GM21825 (cell line): ENCODE data around the gene IGLL1.
"Not testable (repeated sequence)": the region's sequence is repeated elsewhere in the genome, so short reads cannot be mapped to it uniquely, and the experiment has no call there.

Experiments
- ATAC-seq: cut with Tn5 transposase; IDR thresholded peaks from one replicate; pipeline ENCODE4 v1.9.1; 2021; ENCODE audit warnings: mild to moderate bottlenecking, moderate library complexity; ENCODE audit not compliant: unreplicated experiment

The IGLL1 gene

DNA sequence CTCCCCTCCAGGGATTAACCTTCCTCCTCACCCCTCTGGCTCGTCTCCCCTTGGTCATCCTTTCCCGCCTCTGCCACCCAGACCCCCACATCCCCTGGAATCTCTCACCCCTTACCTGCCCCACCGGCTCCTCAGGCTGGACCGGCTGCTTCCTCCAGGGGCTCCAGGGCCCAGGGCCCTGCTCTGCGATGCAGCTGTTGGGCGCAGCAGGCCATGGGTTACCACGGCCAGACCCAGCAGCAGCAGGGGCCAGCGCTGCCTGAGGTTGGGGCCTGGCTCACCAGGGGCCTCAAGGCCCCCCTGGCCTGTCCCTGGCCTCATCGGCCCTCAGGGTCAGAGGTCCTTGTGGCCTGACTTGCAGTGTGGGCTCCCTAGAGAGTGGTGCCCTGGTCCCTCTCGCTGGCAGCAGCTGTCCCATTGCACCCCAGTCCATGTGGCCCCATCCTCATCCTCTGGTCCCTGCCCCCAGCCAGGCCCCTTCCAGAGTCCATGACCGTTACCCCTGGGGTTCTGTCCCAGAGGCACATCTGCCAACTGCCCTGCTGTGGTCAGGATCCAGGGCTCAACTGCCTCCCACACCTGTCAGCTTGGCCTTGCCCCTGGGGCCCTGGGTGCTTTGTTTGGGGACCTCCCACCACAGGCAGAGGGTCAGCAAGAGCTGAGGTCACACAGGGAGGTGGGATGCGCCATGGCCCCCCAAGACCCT, at the start of gene IGLL1:
Gene IGLL1, minus strand, starts transcription at position 421 of the 706 bp plus-strand sequence. Its CDS starts 100 bp downstream, at position 321.
- no peak for ATAC-seq

DNA sequence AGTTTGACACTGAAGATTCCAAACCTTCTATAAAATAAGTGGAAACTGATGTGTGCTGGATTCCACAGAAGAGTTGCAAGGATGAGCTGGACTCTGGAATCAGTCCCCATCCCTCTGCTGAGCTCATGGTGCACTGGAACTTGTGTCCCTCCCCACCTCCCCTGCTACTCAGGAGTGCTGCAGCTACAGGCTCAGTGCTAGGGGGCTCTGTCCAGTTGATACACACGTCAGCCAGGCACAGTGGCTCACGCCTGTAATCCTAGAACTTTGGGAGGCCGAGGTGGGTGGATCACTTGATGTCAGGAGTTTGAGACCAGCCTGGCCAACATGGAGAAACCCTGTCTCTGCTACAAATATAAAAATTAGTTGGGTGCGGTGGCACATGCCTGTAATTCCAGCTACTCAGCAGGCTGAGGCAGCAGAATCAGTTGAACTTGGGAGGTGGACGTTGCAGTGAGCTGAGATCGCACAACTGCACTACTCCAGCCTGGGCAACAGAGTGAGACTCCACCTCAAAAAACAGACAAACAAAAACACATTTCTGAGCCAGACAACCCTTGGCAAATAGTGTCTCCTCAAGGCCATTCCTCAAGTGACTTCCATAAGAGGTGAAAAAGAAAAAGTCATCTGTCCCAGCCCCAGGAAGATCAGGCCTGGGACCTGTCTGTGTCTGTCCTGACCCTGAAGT, 48.1 kb upstream of the IGLL1 start:
- not testable (repeated sequence) for ATAC-seq

DNA sequence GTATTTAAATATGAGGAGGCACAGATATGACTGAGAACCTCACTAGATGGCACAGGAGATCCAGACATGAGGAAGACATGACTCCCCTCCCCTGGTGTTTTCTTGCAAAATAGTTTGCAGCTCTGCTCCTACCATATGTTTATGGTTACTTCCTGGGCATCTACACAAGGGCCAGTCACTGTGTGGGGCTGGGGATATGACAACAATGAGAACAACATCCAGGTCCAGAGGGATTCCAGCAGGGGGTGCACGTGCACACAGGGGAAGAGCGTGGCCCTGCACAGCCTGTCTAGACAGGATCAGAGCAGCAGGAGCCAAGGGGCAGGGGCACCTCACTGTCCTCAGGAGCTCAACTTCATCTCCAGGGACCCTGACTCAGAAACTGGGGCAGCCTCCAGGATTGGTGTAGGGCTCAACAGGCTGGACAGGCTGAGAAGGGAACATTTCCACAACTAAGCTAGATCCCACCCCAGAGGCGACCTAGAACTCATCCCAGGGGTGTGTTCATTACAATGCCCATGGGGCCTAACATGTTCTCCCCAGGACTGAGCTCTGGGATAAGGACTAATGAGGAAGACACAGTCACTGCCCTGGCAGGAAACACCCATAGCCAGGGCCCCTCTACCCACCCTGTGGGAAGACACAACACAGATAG, 47.4 kb upstream of the IGLL1 start:
- ATAC-seq, result not testable (repeated sequence)

DNA sequence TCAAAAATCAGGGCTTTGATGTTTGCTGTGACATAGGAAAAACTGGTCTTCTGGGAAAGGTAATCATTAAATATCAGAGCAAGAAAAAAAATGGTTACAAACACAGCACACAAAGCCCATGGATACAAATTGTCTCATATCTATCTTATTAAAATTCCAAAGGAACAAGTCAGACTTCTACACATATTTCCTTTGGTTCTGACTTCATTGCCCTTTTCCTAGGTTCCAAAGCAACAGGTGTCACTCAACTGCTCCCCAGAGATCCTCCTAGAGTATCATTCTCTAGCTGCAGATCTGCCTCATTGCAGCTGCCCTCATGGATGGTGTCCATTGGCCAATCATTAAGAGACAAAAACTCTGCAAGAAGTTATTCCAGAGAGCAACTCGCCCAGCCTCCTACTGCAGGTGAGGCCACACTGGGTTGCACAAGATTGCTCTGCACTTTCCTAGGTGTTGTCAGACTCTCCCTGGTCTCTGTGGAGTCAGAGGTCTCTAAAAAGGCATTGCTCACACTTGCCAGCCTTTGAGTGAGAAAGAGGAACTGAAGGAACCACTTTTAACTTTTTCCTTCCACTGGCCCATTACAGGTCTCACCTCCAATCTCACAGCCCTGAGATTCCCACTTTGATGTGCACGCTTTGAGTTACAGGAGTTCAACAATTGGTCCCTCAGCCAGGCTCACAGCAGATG, 46.3 kb upstream of the IGLL1 start:
- ATAC-seq, result no peak

DNA sequence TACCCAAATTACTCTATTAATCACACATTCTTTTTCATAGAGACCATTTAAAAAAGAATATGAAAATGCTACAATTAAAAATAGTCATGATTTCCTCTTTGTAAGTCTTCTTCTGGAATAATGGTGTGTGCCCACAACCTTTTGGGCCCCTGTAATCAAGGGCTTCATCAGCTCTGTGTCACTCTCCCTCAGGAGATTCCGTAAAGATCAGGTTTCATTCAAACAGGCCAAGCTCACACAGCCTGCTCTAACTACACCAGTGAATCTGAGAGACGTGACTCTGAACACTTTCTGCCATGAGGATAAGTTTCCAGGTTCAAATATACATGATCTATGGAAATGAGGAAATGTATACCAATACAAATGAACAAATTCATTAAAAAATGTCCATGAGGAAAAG, 42.5 kb upstream of the IGLL1 start:
- no peak for ATAC-seq

DNA sequence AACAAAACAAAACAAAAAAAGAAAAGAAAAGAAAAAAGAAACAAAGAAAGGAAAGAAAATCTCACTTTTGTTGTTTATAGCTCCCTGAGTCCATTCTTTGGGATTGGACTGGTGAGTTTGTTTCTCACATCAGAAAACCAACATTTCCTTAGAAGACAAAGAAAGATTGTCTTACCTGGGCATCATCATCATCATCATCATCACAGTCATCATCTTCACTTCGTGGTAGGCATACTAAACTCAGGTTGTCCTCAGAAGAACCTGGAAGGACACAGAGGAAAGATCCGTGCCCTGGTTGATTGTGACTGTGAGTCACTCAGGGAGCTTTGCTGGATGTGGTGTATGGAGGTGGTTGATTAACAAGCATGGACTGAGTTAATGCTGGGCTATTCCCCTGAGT, 41.8 kb upstream of the IGLL1 start:
- not testable (repeated sequence) for ATAC-seq

DNA sequence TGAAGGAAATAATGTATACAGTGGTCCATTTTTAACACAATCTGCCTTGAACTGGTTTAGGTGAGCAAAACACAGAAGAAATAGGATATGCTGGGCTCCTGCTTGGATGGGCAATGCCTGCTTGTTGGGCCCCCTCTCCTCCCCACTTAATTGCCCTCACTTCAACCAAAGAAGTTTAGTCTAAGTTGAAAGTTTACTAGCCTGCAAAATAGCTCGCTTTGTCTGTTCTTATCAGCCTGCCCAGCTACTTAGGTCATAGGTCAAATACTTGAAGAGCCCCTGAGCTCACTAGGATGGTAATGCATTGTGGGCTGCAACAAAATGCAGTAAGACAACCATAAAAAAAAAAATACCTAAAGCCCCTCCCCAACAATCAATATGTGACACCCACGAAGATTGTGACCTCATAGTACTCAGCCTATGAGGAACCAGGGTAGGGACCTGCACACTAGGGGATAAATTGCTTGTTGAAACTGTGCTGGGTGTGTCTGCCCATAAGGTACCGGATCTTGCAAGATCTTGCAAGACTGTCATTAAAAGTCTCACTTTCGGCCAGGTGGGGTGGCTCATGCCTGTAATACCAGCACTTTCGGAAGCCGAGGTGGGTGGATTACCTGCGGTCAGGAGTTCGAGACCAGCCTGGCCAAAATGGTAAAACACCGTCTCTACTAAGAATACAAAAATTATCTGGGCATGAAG, 41.1 kb upstream of the IGLL1 start:
- no peak for ATAC-seq

DNA sequence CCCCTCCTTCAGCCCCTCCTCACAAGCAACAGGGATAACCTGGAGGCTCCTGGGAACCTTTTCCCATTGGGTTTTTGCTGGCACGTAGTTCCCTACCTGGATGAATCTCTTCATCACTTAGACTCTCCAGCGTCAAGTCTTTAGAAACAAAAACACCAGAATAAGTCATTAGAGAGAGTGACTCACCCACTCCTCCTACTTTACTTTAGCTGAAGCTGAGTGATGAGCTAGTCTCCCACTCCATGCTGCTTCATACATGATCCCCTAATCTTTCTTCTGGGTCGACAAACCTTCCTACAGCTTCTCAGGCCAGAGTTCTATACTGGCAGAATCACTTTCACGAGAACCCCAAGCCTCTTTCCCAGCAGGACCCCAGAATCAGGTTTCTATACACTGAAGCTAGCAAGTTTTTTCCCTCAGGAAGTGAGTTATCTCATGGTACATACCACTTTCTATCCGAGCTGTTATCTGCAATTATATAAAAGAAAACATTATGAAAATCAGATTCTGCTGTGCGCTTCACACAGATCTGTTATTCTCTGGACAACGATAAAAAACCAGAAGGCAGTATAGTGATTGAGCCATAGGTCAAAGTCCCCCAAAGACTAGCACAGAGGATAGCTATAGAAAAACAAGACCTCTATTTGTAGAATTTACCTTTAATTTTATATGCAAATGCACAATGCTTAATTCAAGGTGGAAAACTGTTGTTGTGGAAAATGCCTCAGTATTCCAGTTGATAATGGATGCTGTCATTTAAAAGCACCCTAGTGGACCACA, 33.3 kb upstream of the IGLL1 start:
- ATAC-seq, result no peak

DNA sequence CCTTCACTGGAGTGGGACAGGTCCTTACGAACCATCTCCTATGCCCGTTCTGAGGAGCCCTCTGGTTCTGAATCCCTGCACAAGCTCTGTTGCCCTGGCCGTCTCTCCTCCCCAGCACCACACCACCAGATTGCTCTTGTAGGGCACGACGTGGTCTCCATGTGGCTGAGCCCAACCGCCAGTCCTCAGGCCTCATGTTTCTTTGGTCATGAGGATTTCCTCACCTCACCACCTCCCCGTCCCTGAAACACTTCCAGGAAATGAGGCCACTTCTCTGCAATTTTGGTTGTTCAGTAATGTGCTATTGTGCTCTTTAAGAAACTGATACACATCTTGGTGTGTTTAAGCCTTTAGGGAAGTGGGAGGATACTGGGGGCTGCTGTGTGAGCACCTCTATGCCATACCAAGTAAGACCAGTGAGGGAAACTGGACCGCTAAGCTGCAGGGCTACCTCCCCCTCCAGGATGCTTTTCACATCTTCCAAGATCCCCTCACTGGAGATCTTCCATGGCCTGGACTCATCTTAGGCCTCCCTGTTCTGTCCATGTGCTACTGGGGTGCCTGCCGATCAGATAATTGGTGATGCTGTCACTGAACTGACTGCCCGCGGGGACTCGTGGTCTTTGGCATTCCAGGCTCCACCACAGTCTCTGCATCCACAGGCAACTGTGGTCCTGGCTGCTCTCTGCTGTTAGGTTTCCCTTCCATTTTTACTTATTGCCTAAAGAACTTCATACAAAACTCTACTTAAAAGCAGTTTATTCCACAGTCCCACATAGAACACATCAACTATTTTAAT, 30.1 kb upstream of the IGLL1 start:
- no peak for ATAC-seq

DNA sequence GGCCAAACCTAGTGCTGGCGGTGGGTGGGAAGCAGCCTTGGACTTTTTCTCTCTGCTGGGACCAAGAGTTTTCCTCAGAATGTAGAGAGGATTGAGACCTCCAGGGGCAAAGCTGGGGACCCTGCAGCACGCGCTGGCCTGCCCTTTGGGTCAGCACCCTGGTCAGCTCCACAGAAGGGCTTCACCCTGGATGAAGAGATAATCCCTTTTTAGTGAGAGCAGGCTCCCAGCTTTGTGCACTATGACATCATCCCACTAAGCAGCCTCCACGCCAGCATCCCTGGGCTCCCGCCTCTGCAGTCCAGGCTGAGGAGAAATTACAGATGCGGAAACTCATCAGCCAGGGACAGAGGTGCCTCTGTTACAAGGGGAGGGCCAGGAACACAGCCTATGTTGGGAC, 28.5 kb upstream of the IGLL1 start:
- no peak for ATAC-seq

DNA sequence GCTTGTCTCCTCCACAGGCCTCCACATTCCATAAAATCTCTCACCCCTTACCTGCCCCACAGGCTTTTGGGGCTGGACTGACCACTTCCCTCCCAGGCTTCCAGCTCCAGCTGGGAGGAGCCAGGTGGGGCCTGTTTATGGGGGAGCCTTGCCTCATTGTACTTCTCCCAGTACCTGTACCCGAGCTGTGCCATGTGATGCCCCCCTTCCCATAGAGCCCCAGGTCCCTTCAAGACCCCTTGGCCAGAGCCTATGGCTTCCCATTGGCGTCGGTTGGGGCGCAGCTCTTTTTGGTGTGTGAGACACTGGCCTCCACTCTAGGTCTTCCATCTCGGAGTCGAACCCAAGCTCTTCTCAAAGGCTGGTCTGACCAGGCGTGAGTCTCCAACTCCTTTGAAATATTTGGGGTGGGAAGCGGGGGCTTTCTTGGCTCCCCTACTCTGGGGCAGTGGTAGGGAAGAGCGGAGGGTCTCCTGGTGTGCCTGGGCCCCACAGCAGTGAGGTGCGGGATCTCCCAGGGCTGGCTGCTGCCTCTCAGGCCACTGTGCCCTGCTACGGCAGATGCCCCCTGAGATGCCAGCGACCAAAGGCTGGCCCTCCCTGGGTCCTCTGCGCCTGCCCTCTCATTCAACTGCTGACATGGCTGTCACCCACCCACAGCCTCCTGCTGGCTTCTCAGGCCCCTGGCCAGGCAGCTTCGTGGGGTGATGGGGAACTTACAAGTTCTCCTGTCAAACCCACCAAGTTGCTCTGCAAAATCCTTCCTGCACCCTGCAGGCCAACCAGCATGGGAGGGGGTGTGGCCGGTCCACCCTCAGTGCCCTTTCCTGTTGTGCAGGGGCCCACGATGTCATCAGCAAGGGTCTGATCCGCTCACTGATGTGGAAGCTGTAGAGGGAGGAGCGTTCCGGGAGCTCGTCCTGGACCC, 26.4 kb upstream of the IGLL1 start:
- no peak for ATAC-seq

DNA sequence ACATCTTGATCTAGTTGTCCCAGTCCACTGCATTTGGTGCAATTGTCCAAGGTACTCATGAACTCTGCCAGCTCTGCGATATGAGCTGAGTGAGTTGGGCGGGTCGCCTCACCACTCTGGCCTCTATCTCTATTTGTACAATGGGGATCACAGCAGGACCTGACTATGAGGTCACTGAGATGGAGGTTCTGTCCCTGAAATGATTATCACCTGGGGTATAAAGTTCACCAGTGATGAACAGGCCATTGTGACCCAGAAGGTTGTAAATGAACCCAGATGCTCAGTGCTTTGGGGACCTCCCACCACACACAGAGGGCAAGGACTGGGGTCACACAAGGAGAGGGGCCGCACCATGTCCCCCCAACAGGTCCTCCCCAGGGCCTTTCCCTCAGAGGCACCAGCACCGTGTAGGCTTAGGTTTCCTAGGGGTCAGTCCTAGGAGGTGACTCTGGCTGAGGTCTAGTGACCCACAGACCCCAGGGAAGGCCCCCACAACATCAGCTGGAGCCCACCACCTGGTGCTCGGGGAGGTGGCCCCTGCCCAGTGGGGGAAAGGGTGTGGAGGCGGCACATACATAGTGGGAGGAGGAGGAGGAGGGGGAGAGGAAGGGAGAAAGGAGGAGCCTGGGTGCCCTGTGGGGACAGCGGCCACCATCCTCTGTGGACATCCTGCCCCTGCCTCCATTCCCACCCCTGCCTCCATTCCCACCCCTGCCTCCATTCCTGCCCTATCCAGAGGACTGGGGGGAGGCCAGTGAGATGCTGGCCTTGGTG, 25.0 kb upstream of the IGLL1 start:
- ATAC-seq, result no peak

DNA sequence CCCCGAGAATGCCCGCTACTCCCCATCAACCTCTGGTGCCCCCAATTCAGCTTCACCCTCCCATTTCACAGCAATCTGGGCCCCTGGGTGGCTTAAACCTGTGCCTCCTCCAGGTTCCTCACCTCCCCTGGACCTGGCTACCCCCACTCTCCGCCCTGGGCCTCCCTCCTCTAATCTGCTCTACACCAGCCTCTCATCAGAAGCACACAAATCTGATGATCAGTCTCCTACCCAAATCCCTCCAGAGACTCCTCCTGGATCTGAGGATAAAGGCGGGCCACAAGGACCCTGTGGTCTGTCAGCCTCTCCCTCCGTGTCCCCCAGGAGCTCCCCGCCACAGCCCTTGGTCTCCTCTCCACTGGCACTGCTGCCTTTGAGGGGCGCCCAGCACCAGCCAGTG, 23.2 kb upstream of the IGLL1 start:
- ATAC-seq, result no peak

DNA sequence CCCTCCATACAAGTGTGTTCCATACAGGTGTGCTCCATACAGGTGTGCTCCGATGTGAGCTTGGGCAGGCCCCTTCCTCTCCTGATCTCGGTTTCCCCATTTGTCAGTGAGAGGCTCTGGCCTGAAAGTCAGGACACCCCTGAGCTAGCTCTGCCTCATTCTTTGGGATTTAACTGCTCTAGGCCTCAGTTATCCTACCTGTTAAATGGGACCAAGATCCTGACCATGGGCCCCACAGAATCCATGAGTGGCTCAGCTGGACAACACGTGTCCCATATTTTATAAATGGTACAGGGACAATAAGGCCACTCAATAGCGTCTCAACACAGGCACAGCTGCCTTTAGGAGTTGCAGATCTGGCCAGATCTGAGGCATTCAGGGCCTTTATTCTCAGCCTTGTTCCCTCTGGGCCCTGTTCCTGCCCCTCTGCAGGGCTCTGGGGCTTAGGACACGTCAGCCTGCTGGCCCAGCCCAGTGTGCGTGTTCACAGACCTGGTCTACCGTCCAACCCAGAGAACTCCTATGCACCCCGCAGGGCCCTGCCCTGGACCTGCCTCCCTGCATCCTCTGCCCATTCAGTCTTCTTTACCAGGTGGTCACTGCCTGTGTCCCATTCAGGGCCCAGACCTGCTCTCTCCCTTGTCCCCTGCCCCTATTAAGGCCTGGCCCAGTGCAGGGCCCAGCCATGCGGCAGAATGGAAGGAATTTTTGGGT, 18.9 kb upstream of the IGLL1 start:
- ATAC-seq, result no peak

DNA sequence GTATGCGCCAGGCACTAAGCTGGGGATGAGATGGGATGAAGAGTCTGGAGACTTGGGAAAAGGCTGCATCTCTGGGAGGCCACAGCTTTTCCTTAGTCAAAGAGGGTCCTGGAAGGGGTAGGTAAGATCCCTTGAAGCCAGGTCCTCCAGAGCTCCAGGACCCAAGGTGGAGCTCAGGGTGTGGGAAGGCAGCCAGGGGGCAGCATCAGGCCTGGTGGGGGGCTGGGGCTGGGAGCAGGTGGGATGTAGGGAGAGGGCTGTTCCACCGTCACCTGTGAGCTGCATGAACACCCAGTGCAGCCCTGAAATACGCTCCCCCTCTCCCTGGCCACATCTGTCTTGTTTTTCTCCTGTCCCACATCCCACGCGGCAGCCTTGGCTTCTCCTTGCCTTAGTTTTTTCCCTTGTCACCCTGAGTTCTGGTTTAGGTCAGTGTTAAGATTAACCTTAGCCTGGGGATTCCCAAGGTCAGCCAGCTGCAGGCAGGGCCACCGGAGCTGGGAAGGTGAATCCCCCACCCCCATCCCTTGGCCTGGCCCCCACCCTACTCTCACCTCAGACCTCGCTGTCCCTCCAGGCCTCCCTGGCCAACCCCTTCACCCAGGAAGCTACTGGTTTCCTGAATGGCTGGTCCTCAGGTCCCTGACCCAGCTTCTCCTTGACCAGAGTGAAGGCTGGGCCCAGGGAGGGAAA, 17.6 kb upstream of the IGLL1 start:
- not testable (repeated sequence) for ATAC-seq

DNA sequence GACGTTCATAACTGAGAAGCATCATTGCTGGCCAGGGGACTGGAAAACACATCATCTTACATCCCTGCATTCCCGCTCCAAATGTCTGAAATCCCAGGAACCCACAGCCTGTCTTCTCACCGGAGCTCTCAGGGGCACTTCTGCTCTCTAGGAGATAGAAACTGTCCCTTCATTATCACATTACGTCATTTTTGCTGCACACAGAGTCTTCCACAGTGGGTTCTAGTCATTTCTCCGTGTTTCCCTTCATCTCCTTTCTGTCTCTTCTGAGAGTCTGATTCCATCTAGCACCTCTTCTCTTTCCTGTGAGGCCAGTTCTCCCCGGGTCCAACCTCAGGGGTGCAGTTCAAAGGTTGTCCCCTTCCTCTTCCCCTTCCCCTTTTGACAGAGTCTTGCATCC, 15.8 kb upstream of the IGLL1 start:
- ATAC-seq, result not testable (repeated sequence)
